ENCODE measurements around the gene SEMG1.

SEMG1 gene

DNA sequence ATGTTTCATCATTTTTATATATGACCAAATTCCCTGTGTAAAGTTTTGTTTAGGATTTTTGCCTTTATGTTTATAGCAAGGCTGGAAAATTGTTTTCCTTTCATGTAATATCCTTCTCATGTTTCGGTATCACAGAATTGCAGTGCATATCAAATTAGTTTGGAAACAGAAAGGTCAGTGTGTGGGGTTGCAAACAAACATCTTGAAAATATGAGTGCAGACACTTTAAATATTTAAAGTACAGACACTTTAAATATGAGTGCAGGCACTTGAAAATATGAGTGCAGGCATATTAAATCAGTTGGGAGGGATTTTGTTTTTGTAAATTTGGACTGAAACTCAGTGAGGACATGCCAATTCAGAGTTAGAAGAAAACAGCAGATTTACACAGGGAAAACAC, 41.0 kb downstream of the SEMG1 start:
- Histone ChIP-seq H3K4me2 (ENCODE audit: low read length) (no peak overlapping the region), H3K79me1 (ENCODE audit: low read length) (no peaks in the 10 kb centered on the region), H3K4ac (ENCODE audit: low read depth, low read length) (no peak overlapping the region), H3K18ac (ENCODE audit: low read length) (no peak overlapping the region), H3K9me3 (ENCODE audit: insufficient read depth, low read depth, low read length) (no peaks in the 10 kb centered on the region), H2AFZ (ENCODE audit: insufficient read depth, low read length, poor library complexity) (no peak overlapping the region), H2BK5ac (ENCODE audit: low read depth, low read length, poor library complexity) (no peak overlapping the region), H3K27me3 (ENCODE audit: insufficient read depth, low read length) (no peaks in the 10 kb centered on the region), H3K79me2 (ENCODE audit: control insufficient read depth, insufficient read depth, low read length, poor library complexity) (no peaks in the 10 kb centered on the region), H2BK12ac (ENCODE audit: low read length) (no peak overlapping the region), H4K12ac (ENCODE audit: low read depth, low read length) (no peak overlapping the region), H3K23ac (ENCODE audit: low read length) (no peak overlapping the region), H3K4me3 (ENCODE audit: low read depth, low read length) (no peak overlapping the region), H3K14ac (ENCODE audit: low read length) (no peak overlapping the region), H4K8ac (ENCODE audit: low read depth, low read length) (no peak overlapping the region), H3K4me1 (ENCODE audit: control insufficient read depth in 1 of 2, insufficient read depth in 2 of 2, low read length in 2 of 2) (no peaks in the 10 kb centered on the region), H3K27ac (ENCODE audit: low read depth, low read length) (no peak overlapping the region), H3K36me3 (ENCODE audit: control insufficient read depth in 1 of 2, insufficient read depth in 2 of 2, low read length in 2 of 2) (no peaks in the 10 kb centered on the region), H2BK120ac (ENCODE audit: insufficient read depth, low read length, poor library complexity) (no peak overlapping the region), H3K9ac (ENCODE audit: low read length) (no peak overlapping the region), H4K91ac (ENCODE audit: low read depth, low read length) (no peak overlapping the region), H2AK5ac (ENCODE audit: low read length) (no peak overlapping the region)
- DNase-seq = no peak
- WGBS (ENCODE audit: extremely low coverage, insufficient coverage, insufficient read length) = no CpG with 5 or more reads among the region's 1 CpG

DNA sequence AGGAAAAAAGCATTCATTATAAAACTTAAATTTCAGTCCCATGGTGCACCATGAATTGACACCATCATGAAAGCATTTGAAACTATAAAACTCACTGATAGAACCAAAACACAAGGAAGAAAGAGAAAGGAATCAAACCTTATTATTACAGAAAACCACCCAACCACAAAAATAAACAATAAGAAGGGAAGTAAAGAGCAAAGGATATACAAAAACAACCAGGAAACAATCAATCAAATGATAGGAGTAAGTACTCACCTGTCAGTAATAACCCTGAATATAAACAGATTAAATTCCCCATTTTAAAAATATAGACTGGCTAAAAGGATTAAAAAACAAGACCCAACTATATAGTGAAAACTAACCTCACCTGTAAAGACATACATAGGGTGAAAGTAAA, 41.8 kb downstream of the SEMG1 start:
- no peak overlapping the region for H2BK120ac ChIP-seq (ENCODE audit: insufficient read depth, low read length, poor library complexity)
- no peak overlapping the region for H3K9ac ChIP-seq (ENCODE audit: low read length)
- no peaks in the 10 kb centered on the region for H3K4me1 ChIP-seq (ENCODE audit: control insufficient read depth in 1 of 2, insufficient read depth in 2 of 2, low read length in 2 of 2)
- no peak overlapping the region for H4K8ac ChIP-seq (ENCODE audit: low read depth, low read length)
- no peak overlapping the region for H3K23ac ChIP-seq (ENCODE audit: low read length)
- no peak overlapping the region for H3K18ac ChIP-seq (ENCODE audit: low read length)
- DNase-seq = no peak
- H2BK5ac ChIP-seq (ENCODE audit: low read depth, low read length, poor library complexity) = no peak overlapping the region
- no peaks in the 10 kb centered on the region for H3K9me3 ChIP-seq (ENCODE audit: insufficient read depth, low read depth, low read length)
- H3K27ac ChIP-seq (ENCODE audit: low read depth, low read length) = no peak overlapping the region
- H3K79me2 ChIP-seq (ENCODE audit: control insufficient read depth, insufficient read depth, low read length, poor library complexity) = no peaks in the 10 kb centered on the region
- H3K4me3 ChIP-seq (ENCODE audit: low read depth, low read length) = no peak overlapping the region
- H2BK12ac ChIP-seq (ENCODE audit: low read length) = no peak overlapping the region
- H3K4me2 ChIP-seq (ENCODE audit: low read length) = no peak overlapping the region
- no peak overlapping the region for H4K91ac ChIP-seq (ENCODE audit: low read depth, low read length)
- H2AK5ac ChIP-seq (ENCODE audit: low read length) = no peak overlapping the region
- no peak overlapping the region for H2AFZ ChIP-seq (ENCODE audit: insufficient read depth, low read length, poor library complexity)
- H3K27me3 ChIP-seq (ENCODE audit: insufficient read depth, low read length) = no peaks in the 10 kb centered on the region
- no peak overlapping the region for H3K4ac ChIP-seq (ENCODE audit: low read depth, low read length)
- no peaks in the 10 kb centered on the region for H3K79me1 ChIP-seq (ENCODE audit: low read length)
- H3K36me3 ChIP-seq (ENCODE audit: control insufficient read depth in 1 of 2, insufficient read depth in 2 of 2, low read length in 2 of 2) = no peaks in the 10 kb centered on the region
- H3K14ac ChIP-seq (ENCODE audit: low read length) = no peak overlapping the region
- H4K12ac ChIP-seq (ENCODE audit: low read depth, low read length) = no peak overlapping the region

DNA sequence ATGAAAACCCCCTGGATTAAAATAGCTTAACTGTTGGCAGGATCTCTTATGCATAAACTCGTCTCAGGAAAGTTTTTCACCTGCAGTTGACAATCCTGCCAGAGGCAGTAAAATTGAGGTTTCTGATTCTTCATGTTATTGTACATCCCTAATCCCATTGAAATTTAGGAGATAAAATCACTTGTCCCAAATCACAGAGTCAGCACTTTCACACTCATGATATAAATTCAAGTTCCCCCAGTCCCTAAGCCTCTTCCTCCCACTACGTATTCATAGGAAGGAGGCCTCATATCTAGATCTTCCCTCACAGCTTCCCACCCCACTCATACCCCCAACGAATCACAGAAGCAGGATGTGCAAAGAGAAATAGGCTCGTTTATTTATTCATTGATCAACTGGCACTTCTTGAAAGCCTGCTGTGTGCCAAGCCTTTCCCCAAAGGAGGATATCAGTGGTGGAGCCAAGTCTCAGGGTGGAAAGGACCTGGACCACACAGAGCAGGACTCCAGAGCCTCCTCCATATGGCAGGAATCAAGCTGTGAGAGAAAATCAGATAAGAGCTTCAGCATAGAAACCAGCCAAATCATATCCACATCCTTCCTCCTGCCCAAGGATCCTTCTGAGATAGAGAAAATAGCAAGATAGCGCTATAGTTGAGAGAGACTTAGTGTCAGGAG, 45.2 kb downstream of the SEMG1 start:
- DNase-seq = no peak
- Histone ChIP-seq H3K9ac (ENCODE audit: low read length) (no peak overlapping the region), H4K91ac (ENCODE audit: low read depth, low read length) (no peak overlapping the region), H3K9me3 (ENCODE audit: insufficient read depth, low read depth, low read length) (no peaks in the 10 kb centered on the region), H3K23ac (ENCODE audit: low read length) (no peak overlapping the region), H3K79me2 (ENCODE audit: control insufficient read depth, insufficient read depth, low read length, poor library complexity) (no peaks in the 10 kb centered on the region), H3K14ac (ENCODE audit: low read length) (no peak overlapping the region), H2BK5ac (ENCODE audit: low read depth, low read length, poor library complexity) (no peak overlapping the region), H3K4me2 (ENCODE audit: low read length) (no peak overlapping the region), H3K4me1 (ENCODE audit: control insufficient read depth in 1 of 2, insufficient read depth in 2 of 2, low read length in 2 of 2) (no peaks in the 10 kb centered on the region), H2AK5ac (ENCODE audit: low read length) (no peak overlapping the region), H2BK12ac (ENCODE audit: low read length) (no peak overlapping the region), H3K4ac (ENCODE audit: low read depth, low read length) (no peak overlapping the region), H3K79me1 (ENCODE audit: low read length) (no peaks in the 10 kb centered on the region), H2BK120ac (ENCODE audit: insufficient read depth, low read length, poor library complexity) (no peak overlapping the region), H2AFZ (ENCODE audit: insufficient read depth, low read length, poor library complexity) (no peak overlapping the region), H3K36me3 (ENCODE audit: control insufficient read depth in 1 of 2, insufficient read depth in 2 of 2, low read length in 2 of 2) (no peaks in the 10 kb centered on the region), H3K18ac (ENCODE audit: low read length) (no peak overlapping the region), H3K27ac (ENCODE audit: low read depth, low read length) (no peak overlapping the region), H3K4me3 (ENCODE audit: low read depth, low read length) (no peak overlapping the region), H3K27me3 (ENCODE audit: insufficient read depth, low read length) (no peaks in the 10 kb centered on the region), H4K12ac (ENCODE audit: low read depth, low read length) (no peak overlapping the region), H4K8ac (ENCODE audit: low read depth, low read length) (no peak overlapping the region)
- WGBS (ENCODE audit: extremely low coverage, insufficient coverage, insufficient read length) = no CpG with 5 or more reads among the region's 5 CpGs

DNA sequence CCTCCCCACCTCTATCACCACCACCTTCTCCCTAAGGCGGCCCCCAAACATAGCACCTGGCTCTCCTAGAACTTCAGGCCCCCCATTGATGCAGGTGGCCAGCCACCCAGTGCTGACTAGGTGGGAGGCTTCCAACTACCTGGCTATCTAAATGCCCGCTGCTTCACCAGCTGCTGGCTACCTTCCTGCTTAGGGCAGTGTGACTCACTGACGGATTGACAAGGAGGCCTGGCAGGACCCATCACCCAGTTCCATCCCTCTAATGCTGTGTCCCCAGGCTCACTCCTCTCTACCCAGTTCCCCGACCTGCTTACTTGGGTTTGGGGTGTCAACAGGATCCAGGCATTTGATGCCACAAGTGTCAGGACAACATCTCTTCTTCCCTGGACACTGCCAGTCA, 46.4 kb downstream of the SEMG1 start:
- no peak for DNase-seq
- H2BK12ac ChIP-seq (ENCODE audit: low read length) = no peak overlapping the region
- H3K79me2 ChIP-seq (ENCODE audit: control insufficient read depth, insufficient read depth, low read length, poor library complexity) = no peaks in the 10 kb centered on the region
- H3K4me3 ChIP-seq (ENCODE audit: low read depth, low read length) = no peak overlapping the region
- no peak overlapping the region for H4K91ac ChIP-seq (ENCODE audit: low read depth, low read length)
- H3K14ac ChIP-seq (ENCODE audit: low read length) = no peak overlapping the region
- H4K12ac ChIP-seq (ENCODE audit: low read depth, low read length) = no peak overlapping the region
- H3K36me3 ChIP-seq (ENCODE audit: control insufficient read depth in 1 of 2, insufficient read depth in 2 of 2, low read length in 2 of 2) = no peaks in the 10 kb centered on the region
- H3K4ac ChIP-seq (ENCODE audit: low read depth, low read length) = no peak overlapping the region
- H3K18ac ChIP-seq (ENCODE audit: low read length) = no peak overlapping the region
- H3K23ac ChIP-seq (ENCODE audit: low read length) = no peak overlapping the region
- H3K9me3 ChIP-seq (ENCODE audit: insufficient read depth, low read depth, low read length) = no peaks in the 10 kb centered on the region
- H3K4me2 ChIP-seq (ENCODE audit: low read length) = no peak overlapping the region
- no peaks in the 10 kb centered on the region for H3K27me3 ChIP-seq (ENCODE audit: insufficient read depth, low read length)
- no peak overlapping the region for H2BK5ac ChIP-seq (ENCODE audit: low read depth, low read length, poor library complexity)
- no peak overlapping the region for H2BK120ac ChIP-seq (ENCODE audit: insufficient read depth, low read length, poor library complexity)
- H2AK5ac ChIP-seq (ENCODE audit: low read length) = no peak overlapping the region
- H3K4me1 ChIP-seq (ENCODE audit: control insufficient read depth in 1 of 2, insufficient read depth in 2 of 2, low read length in 2 of 2) = no peaks in the 10 kb centered on the region
- no peak overlapping the region for H3K9ac ChIP-seq (ENCODE audit: low read length)
- whole genome bisulfite sequencing (ENCODE audit: extremely low coverage, insufficient coverage, insufficient read length) = no CpG with 5 or more reads among the region's 4 CpGs
- no peak overlapping the region for H3K27ac ChIP-seq (ENCODE audit: low read depth, low read length)
- H3K79me1 ChIP-seq (ENCODE audit: low read length) = no peaks in the 10 kb centered on the region
- no peak overlapping the region for H2AFZ ChIP-seq (ENCODE audit: insufficient read depth, low read length, poor library complexity)
- no peak overlapping the region for H4K8ac ChIP-seq (ENCODE audit: low read depth, low read length)
